ENCODE data around the gene MTG2. TPM values are rescaled to one million over a fixed set of nuclear protein-coding genes. Genes with fewer than 3 reads are reported as not detected.

The MTG2 gene
- total and polyA plus RNA-seq, 4 donors, result 13.0 to 28.0 (median 24.4) TPM

DNA sequence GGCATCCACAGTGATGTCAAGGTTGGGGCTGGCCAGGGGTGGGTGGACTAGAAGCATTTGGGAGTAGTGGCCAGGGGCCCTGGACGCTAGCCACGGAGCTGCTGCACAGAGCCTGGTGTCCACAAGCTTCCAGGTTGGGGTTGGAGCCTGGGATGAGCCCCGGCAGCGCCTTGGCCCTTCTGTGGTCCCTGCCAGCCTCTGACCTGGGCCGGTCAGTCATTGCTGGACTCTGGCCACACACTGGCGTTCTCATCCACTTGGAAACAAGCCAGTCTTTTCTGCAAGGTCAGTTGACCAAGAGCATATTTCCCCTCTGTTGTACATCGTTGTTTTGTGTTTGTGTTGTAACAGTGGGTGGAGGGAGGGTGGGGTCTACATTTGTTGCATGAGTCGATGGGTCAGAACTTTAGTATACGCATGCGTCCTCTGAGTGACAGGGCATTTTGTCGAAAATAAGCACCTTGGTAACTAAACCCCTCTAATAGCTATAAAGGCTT is 48.0 kb upstream of the MTG2 start:
- H3K36me3 ChIP-seq (ENCODE audit: control insufficient read depth in 4 of 4, insufficient read depth in 3 of 4, low read depth in 1 of 4, low read length in 3 of 4), result peaks cover 25 to 79% (median 59%) of the 10 kb centered on the region in 4 donors
- peak; percentile 62 for DNase-seq (ENCODE audit: low spot score)
- WGBS, result 27% methylated on average over 11 of the region's 11 CpGs
- H3K27me3 ChIP-seq (ENCODE audit: control insufficient read depth in 4 of 4, insufficient read depth in 4 of 4, low read length in 3 of 4), result no peaks in the 10 kb centered on the region
- H3K9me3 ChIP-seq (ENCODE audit: control insufficient read depth in 4 of 4, low read length in 3 of 4), result no peaks in the 10 kb centered on the region
- no peak overlapping the region for H3K4me3 ChIP-seq (ENCODE audit: low read depth in 1 of 3, low read length in 3 of 3)
- H3K27ac ChIP-seq (ENCODE audit: low read depth in 1 of 2, low read length in 2 of 2), result peak overlapping the region in 1 of 2 donors; percentile 28
- H3K4me1 ChIP-seq (ENCODE audit: control insufficient read depth in 4 of 4, insufficient read depth in 4 of 4, low read length in 3 of 4), result peaks cover 4 to 22% (median 14%) of the 10 kb centered on the region in 4 donors
- H3K9ac ChIP-seq (ENCODE audit: low read depth in 1 of 2, low read length in 2 of 2), result no peak overlapping the region
- TF ChIP-seq, protein P1, sequence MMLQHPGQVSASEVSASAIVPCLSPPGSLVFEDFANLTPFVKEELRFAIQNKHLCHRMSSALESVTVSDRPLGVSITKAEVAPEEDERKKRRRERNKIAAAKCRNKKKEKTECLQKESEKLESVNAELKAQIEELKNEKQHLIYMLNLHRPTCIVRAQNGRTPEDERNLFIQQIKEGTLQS (IDR thresholded peaks at IDR 0.05), result no peak
- TF ChIP-seq FOXA1 (IDR thresholded peaks at IDR 0.05) (no peak), HNF4G (IDR thresholded peaks at IDR 0.05) (no peak), YY1 (IDR thresholded peaks at IDR 0.05) (peak; percentile 72), RAD21 (IDR thresholded peaks at IDR 0.05) (peak; percentile 46 to 65), NR2F2 (IDR thresholded peaks at IDR 0.05) (no peak), JUND (IDR thresholded peaks at IDR 0.05) (peak in 1 of 2 donors; percentile 49), FOXA2 (IDR thresholded peaks at IDR 0.05) (peak; percentile 59), HNF4A (conservative IDR thresholded peaks at IDR 0.05) (peak; percentile 78 to 82), TAF1 (conservative IDR thresholded peaks at IDR 0.05) (no peak), GABPA (IDR thresholded peaks at IDR 0.05 in 1 of 2, conservative IDR thresholded peaks at IDR 0.05 in 1 of 2) (peak in 1 of 2 donors; percentile 28), RXRA (IDR thresholded peaks at IDR 0.05) (peak; percentile 72 to 81), SP1 (IDR thresholded peaks at IDR 0.05) (peak; percentile 67), EGR1 (IDR thresholded peaks at IDR 0.05; ENCODE audit: low read depth in 2 of 2) (no peak)
- TF ChIP-seq, protein P2, sequence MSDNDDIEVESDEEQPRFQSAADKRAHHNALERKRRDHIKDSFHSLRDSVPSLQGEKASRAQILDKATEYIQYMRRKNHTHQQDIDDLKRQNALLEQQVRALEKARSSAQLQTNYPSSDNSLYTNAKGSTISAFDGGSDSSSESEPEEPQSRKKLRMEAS (IDR thresholded peaks at IDR 0.05), result no peak
- TF ChIP-seq, protein P3, sequence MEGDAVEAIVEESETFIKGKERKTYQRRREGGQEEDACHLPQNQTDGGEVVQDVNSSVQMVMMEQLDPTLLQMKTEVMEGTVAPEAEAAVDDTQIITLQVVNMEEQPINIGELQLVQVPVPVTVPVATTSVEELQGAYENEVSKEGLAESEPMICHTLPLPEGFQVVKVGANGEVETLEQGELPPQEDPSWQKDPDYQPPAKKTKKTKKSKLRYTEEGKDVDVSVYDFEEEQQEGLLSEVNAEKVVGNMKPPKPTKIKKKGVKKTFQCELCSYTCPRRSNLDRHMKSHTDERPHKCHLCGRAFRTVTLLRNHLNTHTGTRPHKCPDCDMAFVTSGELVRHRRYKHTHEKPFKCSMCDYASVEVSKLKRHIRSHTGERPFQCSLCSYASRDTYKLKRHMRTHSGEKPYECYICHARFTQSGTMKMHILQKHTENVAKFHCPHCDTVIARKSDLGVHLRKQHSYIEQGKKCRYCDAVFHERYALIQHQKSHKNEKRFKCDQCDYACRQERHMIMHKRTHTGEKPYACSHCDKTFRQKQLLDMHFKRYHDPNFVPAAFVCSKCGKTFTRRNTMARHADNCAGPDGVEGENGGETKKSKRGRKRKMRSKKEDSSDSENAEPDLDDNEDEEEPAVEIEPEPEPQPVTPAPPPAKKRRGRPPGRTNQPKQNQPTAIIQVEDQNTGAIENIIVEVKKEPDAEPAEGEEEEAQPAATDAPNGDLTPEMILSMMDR (IDR thresholded peaks at IDR 0.05; ENCODE audit: low read depth, low read length, missing input control), result no peak
- TF ChIP-seq, protein P4, sequence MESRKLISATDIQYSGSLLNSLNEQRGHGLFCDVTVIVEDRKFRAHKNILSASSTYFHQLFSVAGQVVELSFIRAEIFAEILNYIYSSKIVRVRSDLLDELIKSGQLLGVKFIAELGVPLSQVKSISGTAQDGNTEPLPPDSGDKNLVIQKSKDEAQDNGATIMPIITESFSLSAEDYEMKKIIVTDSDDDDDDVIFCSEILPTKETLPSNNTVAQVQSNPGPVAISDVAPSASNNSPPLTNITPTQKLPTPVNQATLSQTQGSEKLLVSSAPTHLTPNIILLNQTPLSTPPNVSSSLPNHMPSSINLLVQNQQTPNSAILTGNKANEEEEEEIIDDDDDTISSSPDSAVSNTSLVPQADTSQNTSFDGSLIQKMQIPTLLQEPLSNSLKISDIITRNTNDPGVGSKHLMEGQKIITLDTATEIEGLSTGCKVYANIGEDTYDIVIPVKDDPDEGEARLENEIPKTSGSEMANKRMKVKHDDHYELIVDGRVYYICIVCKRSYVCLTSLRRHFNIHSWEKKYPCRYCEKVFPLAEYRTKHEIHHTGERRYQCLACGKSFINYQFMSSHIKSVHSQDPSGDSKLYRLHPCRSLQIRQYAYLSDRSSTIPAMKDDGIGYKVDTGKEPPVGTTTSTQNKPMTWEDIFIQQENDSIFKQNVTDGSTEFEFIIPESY (IDR thresholded peaks at IDR 0.05), result peak; percentile 61
- TF ChIP-seq, protein P5, sequence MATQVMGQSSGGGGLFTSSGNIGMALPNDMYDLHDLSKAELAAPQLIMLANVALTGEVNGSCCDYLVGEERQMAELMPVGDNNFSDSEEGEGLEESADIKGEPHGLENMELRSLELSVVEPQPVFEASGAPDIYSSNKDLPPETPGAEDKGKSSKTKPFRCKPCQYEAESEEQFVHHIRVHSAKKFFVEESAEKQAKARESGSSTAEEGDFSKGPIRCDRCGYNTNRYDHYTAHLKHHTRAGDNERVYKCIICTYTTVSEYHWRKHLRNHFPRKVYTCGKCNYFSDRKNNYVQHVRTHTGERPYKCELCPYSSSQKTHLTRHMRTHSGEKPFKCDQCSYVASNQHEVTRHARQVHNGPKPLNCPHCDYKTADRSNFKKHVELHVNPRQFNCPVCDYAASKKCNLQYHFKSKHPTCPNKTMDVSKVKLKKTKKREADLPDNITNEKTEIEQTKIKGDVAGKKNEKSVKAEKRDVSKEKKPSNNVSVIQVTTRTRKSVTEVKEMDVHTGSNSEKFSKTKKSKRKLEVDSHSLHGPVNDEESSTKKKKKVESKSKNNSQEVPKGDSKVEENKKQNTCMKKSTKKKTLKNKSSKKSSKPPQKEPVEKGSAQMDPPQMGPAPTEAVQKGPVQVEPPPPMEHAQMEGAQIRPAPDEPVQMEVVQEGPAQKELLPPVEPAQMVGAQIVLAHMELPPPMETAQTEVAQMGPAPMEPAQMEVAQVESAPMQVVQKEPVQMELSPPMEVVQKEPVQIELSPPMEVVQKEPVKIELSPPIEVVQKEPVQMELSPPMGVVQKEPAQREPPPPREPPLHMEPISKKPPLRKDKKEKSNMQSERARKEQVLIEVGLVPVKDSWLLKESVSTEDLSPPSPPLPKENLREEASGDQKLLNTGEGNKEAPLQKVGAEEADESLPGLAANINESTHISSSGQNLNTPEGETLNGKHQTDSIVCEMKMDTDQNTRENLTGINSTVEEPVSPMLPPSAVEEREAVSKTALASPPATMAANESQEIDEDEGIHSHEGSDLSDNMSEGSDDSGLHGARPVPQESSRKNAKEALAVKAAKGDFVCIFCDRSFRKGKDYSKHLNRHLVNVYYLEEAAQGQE (IDR thresholded peaks at IDR 0.05), result peak; percentile 68

Measured in liver (tissue), 9 donors.